T-helper 9 cell (primary cell): ENCODE results near the gene WNT7B.

ENCODE experiments used
- DNase-seq: peaks from one replicate; pipeline ENCODE4 v3.0.0-alpha.2; 2020

WNT7B gene

DNA sequence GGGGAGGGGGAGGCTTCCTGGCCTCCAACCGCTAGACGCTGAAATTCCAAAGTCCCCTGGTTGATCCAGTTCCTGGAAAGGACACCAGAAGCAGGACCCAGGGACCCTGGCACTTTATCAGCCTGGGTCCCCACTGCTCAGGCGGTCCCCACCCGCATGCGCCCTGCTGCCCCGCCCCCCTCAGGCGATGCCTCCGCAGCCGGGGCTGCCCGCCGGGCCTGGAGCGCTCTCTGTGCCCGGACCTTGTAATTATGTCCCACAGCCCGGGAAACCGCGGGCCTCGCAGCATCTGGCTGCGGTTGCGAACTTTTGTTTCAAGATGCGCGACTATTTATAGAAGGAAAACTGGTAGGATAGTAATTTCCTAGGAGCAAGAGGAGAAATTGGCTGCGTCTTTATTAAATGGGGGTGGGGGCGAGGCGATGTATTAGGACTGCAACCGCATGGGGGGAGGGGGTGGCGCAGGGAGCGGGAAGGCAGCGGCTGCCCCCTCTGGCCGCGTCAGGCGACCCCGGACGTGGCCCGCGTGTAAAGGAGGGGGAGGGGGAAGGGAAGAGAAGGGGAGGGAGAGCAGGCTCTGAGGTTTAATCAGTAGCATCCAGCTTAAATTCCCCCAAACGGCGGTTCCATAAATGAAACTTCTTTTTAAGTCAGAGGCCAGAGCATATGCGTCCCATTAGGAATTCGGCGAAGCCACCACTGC lies 6.1 kb downstream of the WNT7B start:
- DNase-seq: no peak

GRCh38 chr22:45969801-45970470 lies 7.0 kb downstream of the WNT7B start:
- no peak for DNase-seq

DNA sequence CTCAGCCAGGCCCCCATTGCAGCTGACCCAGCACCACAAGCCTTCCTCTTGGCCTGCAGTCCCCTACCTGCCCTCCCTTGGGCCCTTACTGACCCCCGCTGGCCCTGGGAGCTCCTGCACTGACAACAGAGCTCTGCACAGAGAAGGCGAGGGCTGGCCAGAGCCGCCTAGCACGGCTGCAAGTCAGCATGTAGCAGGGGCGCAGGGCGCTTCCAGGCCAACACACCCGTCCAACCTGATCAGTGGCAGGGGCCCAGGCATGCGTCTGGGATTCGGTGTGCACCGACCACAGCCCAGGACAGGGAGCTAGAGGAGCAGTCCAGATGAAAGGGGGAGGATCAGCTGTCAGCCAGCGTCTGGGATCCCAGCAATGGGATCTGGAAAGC lies 7.6 kb downstream of the WNT7B start:
- DNase-seq: no peak

GRCh38 chr22:45968751-45969413 lies 8.1 kb downstream of the WNT7B start:
- DNase-seq: no peak

DNA sequence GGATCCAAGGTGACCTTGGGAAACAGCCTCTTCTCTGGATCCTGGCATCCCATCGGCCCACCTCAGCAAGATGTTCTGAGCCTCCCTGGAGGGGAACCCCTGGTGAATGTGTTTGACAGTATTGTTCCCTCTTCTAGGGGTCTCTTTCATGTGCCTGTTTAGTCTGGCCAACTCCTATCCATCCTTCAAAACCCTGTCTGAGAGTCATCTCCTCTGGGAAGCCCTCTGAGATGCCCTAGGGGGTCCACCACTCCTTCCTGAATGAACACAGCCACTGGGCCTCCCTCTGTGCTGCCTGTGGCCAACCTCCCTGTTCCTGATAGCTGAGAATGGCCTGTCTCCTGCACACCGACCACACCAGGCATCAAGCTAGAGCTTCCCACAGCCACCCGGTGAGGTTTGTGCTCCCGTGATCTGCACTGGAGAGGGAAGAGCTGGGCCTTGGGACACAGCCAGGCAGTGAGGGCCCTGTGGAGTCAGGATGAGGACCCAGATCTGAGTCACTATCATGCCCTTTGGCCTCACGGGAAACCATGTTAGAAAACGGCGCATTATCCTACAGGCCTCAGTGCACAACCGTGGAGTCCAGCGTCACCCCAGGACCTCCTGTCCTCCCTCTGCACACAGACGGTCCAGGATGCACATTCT lies 8.8 kb downstream of the WNT7B start:
- DNase-seq: no peak

DNA sequence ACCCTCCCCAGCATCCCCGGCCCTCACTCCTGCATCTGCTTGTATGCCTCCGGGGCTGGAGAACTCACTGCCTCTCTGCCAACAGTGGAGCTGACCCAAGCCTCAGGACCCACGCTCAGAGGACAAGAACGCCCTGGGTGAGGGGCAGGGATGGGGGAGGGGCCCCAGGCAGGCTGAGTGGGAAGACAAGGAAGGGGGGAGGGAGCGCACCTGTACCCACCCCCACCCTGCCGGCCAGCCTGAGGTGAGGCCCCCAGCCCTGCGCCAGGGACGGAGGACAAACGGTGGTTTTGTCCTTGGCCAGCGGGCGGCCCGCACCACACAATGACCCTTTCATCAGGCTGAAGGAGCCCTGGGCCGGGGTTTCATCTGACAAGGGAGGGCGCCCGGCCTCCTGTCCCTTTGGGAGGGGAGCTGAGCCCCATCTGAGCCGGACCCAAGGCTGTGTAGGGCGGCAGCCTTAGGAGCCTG lies 10.0 kb downstream of the WNT7B start:
- no peak for DNase-seq

DNA sequence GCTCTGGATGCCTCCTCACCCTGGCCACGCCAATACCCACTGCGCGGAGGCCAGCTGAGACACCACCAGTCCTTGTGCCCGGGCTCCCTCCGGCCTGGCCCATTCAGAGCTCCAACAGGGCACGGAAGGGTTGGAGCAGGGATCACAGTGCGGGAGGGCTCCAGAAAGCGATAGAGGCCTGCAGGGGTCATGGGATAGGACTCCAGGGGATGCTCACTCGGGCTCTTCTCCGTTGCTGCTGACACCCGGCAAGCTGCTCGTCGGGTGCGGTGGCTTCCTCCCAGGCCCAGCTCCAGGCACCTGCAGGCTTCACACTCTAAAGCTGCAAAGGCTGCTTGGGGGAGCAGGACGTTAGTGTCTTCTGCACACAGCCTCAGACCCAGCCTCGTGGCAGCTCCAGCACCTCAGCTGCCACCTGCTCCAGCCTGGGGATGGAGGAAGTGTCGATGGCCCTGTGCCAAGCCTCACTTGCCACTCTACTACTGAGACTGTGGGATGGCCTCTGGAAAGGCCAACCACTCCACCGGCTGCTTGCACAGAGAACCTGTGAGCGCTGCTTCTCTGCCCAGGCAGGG lies 10.6 kb downstream of the WNT7B start:
- DNase-seq: no peak

DNA sequence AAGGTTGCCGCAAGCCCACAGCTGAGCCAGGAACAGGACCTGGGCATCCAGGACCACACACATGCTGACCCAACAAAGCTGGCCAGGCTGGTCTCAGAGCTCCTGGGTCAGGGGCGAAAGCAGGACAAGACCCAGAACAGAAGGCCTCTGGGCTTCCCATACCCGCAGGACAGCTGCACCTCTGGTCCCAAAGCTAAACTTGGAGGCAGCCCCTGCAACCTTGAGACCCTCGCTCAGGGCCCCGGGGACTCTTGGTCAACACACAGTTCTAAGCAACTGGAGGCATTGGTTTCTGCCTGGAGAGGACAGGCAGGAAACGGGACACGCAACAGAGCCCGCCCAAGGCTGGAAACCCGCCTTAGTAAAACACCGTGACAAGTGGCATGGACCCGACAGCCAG lies 11.4 kb downstream of the WNT7B start:
- DNase-seq: no peak

- DNase-seq: no peak
These were observed 11.9 kb downstream of the WNT7B start for GRCh38 chr22:45964926-45965527.

DNA sequence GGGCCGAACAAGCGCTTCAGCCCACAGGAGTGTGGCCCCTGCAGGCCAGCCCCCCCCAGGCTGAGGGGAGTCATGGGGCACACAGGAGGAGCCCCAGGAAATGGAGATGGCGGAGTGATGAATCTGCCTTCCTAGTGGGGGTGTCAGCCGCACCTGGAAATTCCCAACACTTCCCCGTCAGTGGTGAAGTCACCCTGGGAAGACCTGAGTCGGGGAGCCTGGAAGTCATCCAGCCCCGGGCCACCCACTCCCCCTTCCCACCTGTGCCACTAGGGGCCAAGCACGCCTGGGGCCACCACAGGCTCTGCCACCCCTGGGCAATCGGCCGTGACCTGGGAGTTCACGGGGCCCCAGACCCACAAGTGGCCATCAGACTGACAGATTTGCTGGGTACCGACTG lies 12.6 kb downstream of the WNT7B start:
- DNase-seq: no peak

DNA sequence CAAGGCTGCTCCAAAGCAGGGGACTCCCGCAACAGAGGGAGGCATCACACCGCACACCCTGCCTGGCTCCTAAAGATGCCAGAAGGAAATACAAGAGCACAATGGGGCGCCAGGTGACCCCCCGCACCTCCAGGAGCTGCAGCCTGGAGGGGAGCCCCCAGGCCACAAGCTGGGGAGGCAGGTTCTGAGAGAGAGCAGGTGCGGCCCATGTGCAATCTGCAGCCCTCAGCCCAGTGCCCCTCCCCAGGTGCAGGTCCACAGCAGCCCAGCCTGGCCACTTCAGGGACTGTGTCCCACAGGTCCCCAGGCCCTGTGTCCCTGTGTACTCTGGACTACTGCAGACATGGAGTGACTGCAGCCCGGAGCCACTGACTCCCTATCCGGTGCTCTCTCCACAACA lies 13.1 kb downstream of the WNT7B start:
- DNase-seq: no peak

- DNase-seq: no peak
These were observed 14.1 kb downstream of the WNT7B start for GRCh38 chr22:45962756-45963324.

- no peak for DNase-seq
These were observed 14.6 kb downstream of the WNT7B start for GRCh38 chr22:45962434-45962718.

- no peak for DNase-seq
These were observed 15.1 kb downstream of the WNT7B start for GRCh38 chr22:45961679-45962433.

DNA sequence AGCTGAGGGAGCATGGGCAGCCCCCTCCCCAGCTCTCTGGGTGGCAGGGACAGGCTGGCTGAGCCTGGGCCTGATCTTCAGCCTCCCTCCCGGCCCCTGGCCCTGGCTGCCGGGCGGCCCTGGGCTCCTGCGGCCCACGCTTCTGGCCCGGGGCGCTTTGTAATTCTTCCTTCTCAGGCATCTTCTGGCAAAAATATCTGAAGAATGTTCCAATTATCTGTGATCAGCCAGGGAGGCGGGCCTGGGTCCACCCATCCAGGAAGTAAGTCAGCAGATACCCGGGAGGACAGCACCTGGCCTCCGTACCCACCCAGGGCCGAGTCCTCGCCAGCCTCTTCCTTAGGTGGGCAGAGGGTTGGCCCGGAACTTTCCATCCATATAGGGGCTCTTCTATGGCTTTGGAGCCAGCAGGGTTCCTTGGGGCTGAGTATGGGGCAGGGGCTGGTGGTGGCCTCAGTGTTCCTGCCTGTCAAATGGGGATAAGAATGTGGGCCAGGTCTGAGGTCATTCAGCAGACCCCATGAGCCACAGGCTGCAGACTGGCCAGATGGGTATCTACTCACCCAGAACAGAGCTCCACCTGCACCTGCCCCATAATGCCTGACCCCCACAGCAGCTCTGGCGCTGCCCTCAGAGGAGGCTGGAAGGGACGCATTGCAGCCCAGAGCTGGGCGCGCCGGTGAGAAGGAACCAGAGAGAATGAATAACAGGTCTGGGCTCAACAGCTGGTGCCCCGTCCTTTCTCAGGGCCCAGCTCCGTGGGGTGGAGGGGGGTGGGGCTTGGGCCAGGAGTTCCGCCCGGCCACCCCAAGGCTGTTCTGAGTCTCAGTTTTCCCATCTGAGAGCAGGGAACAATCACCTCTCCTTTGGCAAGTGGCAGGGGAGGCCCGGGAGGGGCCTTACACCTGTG lies 16.2 kb downstream of the WNT7B start:
- DNase-seq: no peak

DNA sequence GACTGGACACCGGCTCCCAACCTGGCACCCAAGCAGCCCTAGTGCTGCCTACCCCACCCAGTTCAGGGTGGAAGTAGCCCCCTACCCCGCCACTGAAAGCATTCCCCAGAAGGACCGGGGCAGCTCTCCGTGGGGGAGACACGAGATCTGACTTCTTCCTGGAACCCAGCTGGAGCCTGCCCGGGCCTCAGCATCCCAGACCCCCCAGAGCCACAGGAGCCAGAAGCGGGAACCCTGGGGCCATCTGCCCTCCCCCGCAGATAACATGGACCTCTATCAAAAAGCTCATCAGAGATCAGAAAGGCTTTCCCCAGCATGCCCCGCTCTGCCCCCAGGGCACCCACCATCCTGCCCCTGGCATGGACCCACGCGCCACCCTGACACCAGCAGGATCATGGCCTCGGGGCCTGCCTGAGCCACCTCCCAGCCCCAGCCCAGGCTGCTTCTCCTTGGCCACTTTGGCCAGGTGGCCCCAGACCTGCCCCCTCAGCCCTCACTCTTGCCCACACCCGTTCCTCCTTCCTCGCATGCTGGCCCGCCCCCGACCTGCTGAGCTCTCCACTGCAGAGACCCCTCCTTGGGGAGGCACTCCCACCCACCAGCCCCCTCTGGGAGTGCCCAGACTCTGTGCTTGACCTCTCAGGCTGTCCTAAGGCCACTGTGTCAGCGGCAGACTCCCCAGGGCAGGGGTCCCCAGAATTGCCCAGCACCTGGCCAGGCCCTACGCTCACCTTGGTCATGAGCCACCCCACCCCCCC lies 17.1 kb downstream of the WNT7B start:
- DNase-seq: no peak

- DNase-seq: no peak
These were observed 18.0 kb downstream of the WNT7B start for GRCh38 chr22:45958971-45959370.

DNA sequence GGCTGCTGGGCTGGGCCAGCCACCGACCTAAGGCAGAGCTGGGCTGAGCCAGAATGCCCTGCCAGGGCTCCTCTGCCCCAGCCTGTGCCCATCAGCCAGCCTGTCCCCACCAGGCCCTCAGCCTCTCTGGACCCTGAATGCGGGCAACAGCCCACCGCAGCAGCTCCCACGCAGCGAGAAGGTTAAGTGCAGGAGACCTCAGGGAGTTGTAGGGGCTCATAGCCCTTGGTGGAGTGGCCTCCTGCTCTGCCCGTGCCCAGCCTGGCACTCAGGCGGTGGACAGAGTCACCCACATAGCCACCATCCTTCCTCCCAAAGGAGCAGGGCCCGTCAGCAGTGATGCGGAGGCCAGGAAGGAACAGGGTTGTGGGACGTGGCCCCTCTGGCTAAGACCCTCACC lies 19.1 kb downstream of the WNT7B start:
- no peak for DNase-seq

DNA sequence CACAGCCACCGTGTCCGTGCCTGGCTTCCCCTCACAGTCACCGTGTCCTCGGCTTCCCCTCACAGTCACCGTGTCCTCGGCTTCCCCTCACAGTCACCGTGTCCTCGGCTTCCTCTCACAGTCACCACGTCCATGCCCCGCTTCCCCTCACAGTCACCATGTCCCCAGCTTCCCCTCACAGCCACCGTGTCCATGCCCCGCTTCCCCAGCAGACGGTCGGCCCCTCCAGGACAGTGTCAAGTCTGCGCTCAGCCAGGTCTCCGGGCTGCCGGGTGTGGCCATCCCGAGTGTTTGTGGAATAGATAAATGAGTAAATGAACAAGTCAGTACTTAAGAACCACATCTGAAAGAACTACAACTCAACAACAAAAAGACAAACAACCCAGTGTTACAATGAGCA lies 23.8 kb downstream of the WNT7B start:
- no peak for DNase-seq

DNA sequence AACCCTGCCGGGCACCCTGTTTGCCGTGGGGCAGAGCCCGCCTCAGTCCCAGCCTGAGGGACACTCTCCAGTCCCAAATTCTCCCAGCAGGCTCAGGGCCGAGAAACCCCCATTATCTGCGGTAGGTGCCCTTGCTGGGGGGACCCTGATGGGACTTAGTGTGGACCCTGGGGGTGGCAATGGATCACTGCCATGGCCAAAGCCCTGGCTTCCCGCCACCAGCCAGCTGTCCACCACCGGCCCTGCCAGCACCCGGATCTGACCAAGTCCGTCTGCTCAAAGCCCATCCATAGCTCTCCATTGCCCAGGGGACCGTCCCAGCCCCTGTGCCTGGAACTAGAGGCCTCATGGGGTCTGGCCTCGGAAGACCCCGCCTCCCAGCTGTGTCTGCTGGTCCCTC lies 24.4 kb downstream of the WNT7B start:
- no peak for DNase-seq
